Left kidney (tissue), 2 donors: ENCODE results near the gene CSTPP1. TPM values are rescaled to one million over a fixed set of nuclear protein-coding genes. Genes with fewer than 3 reads are reported as not detected.
"Not testable (repeated sequence)": the region's sequence is repeated elsewhere in the genome, so short reads cannot be mapped to it uniquely, and the experiment has no call there.

ENCODE experiments used
- DNase-seq: peaks from one replicate; pipeline ENCODE4 v3.0.0-alpha.2; 2013
- polyA plus RNA-seq: library from polyadenylated mRNA; unstranded; fragments of 120-200 nt; gene quantifications from one replicate; pipeline ENCODE4 v1.2.1, GENCODE V29; 2013; ENCODE audit not compliant: insufficient read length

CSTPP1 gene
- polyA plus RNA-seq, 1 donor, result 62.6 TPM

DNA sequence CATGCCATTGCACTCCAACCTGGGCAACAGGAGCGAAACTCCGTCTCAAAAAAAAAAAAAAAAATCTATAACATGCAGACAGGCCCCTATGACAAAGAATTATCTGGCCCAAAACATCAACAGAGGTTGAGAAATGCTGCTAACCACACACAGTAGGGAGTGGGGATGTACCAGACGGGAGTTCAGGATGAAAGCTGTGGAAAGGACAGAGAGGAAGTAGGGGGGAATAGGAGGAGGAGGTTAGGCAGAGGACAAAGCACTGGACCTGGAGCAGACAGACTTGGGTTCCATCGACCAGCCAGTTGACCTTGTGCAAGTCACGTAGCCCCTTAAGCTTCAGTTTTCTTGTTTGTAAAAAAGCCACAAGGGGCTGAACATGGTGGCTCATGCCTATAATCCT, 30.8 kb upstream of the CSTPP1 start:
- DNase-seq, result no peak

DNA sequence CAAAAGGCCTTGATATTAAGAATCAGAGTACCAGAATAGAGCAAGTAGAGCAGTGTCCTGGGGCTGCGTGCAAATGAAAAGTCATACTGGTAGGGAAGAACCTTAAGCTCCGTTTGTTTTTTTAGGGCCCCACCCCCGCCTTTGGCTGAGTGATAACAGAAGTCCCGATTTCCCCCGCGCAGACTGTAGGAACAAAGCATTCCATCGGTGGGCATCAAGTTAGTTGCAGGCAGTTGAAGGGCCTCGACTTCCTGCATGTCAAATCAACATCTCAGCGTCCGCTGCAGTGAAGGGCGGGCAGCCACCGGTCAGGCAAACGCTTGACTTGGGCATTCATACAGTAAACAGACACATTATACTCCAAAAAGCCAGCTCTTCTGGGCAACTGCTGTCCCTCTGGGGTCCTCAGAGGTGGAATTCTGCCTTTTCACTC, 29.9 kb upstream of the CSTPP1 start:
- no peak for DNase-seq

DNA sequence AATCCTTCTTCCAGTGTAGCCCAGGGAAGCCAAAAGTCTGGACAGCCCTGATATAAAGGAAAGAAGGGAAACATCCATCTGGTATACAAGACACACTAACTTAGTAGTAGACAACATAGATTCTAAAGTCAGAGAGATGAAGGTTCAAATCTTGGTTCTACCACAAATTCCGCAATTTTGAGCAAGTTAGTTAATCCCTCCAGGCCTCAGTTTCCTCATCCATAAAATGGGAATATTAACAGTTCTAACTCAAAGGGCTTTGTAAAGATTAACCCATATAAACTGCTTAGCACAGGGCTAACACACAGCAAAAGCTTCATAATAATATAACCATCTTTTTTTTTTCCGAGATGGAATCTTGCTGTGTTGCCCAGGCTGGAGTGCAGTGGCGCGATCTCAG, 29.0 kb upstream of the CSTPP1 start:
- DNase-seq, result no peak

DNA sequence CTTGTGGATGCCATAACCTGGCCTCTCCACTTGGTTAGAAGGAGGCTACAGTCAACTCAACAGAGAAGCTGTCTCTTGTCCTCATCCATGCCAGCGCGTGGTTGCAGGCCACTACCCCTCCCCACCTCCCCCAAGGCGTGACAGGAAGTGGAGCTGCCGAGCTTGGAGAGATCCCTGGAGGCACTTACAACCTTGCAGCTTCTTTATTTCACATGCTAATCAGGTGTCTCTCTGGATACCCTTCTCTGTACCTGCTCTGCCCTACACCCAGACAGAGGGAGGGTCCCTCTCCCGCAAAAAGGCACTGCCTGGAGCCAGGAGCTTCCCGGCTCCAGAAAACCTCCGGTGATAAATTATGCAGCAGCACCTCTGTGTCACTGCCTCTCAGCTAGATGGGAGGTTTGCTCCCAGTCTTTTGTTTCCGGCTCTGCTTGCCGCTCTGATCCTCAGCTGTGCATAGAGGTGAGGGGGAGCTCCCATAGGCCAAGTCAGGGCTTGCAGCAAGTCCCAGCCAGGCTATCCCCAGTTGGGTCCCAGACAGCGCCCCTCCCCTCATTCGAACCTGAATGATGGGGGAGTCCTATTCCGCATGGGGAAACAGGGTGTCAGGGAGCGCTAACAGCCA, 23.9 kb upstream of the CSTPP1 start:
- no peak for DNase-seq

DNA sequence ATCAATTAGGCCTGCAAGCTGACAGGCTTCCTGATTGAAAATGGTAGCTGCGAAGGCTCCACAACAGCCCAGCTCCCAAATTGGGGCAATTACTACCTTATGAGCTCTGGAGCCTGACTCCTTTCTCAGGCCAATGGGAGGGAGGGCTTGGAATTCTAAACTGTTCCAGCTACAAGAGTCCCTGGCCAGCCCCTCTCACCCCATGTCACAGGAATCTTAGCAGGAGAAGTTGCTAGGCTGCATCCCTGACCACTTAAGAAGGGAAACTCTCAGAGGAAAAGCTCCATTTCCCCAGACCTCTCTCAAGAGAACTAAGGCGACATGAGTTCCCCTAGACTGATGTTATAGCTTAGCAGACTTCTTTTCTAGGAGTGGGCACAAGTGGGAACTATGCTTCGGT, 23.1 kb upstream of the CSTPP1 start:
- DNase-seq, result no peak

DNA sequence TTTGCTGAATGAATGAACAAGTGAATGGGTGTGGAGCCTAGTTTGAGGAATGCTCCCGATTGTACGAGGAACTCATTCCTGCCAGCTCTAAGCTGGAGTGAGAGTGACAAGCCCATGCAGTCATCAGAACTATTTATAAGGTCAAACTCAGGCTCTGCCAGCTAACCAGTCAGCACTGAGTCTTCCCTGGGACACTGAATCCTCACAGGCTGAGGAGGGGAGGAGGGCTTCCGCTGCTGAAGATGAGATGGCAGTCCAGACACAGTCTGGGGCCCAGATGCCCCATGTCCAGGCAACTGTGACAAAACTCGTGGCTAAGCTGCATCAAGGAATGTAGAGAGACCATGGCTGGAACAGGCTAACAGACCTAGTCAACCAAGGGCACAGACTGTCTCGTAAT, 22.2 kb upstream of the CSTPP1 start:
- no peak for DNase-seq

DNA sequence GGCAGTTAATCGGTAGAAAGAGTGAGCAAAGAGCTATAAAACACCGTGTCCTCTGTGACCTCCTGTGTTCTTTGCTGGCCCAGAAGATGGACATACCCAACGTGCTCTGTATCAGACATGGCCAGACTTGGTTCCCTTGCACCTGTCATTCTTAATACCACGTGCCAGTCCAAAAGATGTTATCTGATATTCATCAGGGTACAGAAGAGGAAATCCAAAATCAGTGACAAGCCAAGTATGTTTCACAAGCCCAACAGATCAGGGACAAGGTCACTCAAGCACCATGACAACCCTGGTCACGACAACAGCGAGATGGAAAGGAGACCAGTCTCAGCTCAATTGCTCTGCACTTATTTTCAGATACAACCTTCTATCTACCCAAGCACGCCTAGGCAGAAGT, 21.7 kb upstream of the CSTPP1 start:
- DNase-seq, result no peak

DNA sequence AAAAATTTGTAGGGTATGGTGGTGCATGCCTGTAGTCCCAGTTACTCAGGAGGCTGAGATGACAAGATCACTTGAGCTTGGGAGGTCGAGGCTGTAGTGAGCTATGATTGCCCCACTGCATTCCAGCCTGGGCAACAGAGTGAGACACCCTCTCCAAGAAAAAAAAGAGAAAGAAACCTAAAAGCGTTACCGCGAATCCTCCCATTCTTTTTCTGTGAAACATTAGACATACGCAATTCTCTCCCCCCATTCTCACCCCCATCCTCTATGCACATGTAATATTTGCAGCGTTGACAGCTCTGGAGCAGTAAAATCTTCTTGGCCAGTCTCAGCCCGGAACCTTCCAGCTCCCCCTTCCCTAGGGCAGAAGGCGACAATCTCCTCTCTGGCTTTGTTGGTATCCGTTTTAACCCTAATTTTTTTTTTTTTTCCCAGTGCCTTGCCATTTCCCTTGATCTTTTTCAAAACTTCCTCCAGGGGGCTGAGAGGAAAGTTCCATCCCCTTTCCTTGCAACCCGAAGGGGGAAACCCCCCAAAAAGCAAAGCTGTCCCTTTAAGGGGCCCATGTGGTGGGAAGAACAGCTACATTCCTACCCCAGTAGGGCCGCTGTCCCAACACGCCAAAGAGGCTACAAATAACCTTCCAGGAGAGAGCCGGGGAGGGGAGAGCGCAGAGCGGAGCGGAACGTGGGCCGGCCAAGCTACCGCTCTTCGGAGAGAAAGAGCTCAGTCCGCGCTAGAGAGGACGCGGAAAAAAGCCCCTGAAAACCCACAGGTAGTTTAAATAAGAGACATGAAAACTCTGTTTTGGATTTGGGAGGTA, 20.1 kb upstream of the CSTPP1 start:
- no peak for DNase-seq

DNA sequence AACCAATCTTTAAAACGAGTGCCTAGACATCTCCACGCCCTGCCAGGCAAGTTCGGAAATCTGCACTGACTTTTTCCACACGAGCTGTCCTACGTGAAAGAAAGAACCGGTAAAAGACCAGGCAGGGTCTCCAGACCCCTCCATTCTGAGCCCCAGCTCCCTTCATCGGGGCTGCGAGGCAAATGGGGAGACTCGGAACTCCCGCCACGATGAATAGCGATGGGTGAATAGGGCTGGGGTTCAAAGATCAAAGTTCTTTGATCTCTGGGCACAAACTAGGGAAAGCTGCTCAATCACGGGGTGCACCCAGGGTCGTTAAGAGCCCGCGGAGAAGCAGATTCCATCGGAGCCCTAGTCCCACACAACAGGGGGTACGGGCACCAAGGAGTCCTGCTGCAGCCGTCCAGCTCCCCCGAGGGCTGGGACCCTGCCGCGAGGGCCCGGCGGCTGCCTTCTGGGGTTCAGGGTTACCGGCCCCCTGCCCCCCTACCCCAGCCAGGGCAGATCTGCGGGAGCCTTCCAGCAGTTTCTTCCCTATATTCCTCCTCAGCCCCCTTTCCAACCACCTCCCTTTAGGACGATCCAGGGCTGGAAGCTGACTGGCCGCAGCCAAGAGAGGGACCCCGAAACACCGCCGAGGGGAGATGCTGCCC, 19.3 kb upstream of the CSTPP1 start:
- no peak for DNase-seq

DNA sequence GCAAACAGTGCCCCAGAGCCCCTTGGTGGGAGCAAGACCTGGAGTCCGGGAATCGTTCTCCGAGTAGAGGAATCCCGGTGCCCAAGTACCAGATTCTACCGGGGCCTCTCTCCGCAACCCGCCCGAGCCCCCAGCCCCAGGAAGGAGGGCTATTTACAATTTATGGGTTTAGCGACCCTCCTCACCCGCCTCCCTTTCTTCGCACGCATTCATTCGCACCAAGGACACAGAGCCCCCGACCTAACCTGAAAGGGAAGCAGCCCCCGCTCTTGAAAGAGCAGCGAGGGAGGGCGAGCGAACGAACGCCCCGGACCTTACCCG, 18.8 kb upstream of the CSTPP1 start:
- no peak for DNase-seq

DNA sequence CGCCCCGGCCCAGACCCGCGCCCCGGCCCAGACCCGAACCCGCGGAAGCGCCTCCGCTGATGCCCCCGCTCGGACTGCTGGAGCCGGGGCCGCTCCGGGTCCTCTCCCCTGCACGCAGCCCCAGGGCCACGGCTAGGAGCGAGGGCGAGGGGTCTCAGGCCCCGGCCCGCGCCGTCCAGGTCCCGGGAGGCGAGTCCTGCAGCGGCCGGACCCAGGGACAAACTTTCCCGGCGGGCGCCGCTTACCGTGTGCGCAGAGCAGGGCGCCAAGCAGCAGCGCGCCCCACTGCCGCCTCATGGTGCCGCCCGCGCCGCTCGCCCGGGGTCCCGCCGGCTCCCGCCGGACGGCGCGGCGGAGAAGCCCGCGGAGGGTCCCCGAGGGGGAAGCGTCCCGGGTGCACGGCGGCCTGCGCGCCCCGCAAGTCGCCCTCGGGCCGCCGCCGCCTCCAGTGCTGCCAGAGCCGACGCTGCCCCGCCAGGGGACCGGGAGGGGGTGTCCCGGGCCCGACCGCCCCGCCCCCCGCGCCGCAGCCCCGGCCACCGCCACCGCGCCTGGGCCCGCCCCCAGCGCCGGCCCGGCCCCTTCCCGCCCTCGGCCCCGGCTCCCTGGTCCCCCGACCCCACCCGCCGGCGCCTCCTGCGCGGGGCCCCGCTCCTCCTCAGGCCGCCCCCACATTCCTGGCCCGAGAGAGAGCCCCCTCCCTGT, 18.3 kb upstream of the CSTPP1 start, which contains the start of gene LRP4:
LRP4 (minus strand) TSS at position 468 of the 705 bp plus-strand sequence; CDS start at position 297, 171 bp downstream.
- no peak for DNase-seq

DNA sequence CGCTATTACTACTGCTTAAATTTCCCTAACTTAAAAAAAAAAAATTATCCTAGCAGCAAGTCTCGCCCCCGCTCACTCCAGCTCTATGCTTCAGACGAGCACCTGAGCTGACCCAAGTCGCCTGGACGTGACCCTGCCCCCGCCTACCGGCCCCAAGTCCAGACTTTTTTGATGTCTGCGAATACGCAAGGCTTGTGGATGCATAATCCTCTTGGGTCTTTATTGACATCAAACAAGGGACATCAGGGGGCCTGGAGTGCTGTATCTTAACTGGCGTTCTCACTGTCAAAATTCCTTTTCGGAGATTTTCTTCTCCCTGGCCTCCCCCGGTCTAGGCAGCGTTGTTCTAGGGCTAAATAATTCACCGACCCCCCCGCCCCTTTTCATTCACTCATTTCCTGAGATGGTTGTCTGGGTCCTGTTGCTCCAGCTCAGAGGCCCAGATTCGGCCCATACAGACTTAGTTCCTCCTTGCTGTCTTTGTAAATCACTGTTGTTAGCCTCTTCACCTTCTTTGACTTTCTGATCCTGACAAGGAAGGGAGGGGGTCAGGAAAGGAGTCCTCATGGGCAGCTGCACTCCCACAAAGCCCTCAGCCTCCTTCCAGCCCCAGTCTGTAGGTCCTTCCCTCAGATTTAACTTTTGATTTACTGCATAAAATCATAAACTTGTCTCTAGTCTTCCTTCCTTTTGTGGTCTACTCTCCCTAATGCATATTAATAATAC, 17.6 kb upstream of the CSTPP1 start:
- DNase-seq, result no peak

DNA sequence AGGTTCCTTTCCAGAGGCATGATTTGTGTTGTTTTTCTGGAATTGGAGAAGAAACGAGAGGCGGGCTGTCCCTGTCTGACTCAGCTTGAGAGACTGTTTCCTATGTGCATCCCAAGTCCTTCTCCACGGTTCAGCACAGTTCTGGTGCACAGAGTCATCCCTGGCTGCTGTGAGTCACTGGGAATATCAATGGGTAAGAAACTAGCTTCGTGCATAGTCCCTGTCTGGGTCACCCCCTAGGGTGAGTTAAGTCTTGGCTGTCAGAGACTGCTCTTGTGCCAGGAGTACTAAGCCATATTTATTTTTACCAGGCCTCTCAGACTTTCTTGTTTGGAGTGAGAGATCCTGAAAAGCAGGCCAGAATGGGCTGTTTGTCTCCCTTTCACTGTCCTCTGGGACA, 15.8 kb upstream of the CSTPP1 start:
- no peak for DNase-seq

DNA sequence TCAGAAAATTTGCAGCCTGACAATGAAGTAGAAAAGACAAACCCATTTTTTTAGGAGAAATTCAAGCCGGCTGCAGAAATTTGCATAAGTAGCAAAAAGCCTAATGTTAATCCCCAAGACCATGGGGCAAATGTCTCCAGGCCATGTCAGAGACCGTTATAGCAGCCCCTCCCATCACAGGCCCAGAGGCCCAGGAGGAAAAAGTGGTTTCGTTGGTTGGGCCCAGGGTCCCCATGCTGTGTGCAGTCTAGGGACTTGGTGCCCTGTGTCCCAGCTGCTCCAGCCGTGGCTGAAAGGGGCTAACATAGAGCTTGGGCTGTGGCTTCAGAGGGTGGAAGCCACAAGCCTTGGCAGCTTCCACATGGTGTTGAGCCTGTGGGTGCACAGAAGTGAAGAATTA, 8.6 kb upstream of the CSTPP1 start:
- DNase-seq, result not testable (repeated sequence)

DNA sequence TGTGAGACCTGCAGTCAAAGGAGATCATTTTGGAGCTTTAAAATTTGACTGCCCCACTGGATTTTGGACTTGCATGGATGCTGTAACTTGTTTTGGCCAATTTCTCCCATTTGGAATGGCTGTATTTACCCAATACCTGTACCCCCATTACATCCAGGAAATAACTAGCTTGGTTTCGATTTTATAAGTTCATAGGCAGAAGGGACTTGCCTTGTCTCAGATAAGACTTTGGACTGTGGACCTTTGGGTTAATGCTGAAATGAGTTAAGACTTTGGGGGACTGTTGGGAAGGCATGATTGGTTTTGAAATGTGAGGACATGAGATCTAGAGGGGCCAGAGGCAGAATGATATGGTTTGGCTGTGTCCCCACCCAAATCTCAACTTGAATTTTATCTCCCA, 7.9 kb upstream of the CSTPP1 start:
- not testable (repeated sequence) for DNase-seq

DNA sequence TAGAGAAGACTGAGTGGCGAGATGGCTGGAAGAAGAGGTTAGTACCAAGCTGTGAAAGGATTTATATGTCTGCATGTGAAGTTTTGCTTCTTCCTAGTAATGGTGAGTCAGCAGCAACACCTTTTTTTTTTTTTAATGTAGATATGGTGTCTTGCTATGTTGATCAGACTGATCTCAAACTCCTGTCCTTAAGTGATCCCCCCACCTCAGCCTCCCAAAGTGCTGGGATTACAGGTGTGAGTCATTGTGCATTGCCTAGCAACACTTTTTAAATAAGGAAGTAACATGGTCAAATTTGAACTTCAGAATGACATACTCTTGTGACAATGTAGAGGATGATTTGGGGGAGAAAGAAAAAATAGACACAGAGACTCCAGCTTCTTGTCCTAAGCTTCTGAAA, 6.5 kb upstream of the CSTPP1 start:
- no peak for DNase-seq

DNA sequence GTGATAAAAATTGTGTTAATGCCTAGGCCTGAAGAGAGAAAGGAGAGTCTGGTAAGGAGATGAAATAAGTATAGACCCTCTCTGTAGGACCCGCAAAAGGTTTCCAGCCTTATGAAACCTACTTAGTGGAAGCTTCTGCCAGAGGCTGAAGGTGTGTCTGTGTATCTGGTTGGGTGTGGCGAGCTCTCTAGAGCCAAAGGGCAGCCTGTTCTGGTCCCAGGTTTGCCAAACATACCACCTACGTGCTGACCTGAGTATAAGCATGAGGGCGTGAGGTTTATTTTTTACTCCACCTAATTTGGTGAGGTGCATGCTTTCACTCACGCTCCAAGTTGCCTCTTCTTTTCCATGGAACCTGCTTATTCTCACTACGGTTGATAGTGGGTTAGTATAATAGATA, 5.6 kb downstream of the CSTPP1 start:
- DNase-seq, result no peak

DNA sequence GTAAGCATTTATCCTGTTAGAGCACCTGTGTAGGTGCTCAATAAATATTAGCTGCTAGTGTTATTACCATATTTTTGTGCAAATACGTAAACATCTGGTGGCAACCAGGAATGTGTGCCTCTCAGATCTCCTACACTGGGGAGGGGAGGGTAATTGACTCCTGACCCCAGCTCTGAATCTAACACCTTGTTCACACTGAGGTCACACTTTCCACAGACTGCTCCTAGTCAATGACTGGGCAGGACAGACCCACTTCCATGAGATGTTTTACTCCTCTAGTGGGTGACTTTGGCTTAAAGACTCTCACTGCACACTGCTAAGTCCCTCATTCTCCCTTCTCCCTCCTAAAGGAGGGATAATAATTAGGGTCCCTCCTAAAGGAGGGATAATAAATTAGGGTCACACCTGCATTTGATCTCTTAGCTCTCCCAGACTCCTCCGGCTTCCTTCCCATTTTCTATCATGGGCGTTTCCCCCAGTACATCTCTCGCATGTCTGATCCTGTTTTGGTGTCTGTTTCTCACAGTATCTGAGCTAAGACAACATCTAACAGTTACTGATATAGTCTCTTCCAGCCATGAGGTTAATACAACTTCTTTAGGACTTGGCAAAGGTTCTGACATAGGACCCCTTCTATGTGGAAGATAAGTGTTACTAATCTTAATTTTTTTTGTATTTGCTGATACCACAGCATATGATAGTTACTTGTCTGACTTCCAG, 8.0 kb downstream of the CSTPP1 start:
- DNase-seq, result no peak

DNA sequence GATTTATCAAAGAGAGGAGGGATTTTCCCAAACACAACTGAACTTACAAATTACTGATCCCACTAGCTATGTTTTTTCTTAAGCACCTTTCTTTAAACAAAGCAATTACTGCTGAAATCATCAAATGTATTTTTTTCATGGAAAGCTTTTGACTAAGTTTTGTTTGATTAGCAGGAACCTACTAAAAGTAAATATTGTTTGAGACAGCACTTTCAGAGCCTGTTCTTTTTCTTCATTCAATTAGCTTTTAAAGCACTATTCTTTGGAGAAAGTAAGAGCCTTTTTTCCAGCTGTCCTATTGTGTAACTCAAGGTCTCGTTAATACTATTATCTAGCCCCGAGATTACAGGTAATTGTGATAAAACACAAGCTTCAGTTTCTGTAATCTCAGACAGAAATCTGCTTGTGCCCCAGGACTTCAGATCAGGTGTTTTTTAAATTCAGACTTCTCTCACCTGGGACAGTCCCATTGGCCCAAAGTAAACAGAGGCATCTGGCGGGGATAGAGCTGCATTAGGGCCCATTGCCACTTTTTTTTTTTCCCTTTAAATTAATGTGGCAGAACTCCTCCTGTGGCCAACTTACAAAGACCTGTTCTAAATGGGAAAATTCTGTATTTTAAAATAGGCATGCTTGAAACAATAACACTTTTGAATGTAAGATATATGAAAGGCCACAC, 11.0 kb downstream of the CSTPP1 start:
- no peak for DNase-seq

DNA sequence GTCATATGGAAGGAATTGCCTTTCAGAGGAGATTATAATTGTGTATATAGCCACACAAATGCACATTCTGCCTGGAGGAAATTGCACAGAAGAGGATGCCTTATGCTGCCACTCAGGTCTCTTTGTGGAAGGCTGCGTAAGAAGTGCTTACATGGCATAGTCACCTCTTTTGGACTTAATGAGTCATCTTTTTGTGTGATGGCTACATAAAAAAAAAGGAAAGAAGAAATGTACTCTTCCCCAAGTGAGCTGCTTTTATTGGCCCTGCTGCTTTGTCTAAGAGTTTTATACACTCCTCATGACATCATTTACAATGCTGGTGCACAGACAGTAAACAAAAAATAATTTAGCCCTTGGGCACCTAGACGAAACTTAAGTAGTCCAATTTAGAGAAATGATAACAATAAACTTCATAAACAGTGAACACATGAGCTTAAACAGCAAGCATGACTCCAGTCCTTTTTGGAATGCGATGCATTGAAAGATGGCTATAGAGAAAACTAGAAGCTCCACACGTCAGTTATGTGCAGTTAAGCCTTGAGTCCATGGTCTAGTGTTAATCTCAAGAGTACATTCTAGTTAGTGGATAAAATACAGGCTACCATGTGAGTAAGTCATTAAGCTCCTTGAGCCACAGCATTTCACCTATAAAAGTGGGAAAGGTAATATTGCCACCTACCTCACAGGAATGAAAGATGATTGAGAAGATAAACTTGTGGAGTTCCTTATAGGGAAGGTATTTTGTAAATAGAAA, 12.0 kb downstream of the CSTPP1 start:
- no peak for DNase-seq
